ENCODE results near the gene TSPAN3. TPM values are rescaled to one million over a fixed set of nuclear protein-coding genes. Genes with fewer than 3 reads are reported as not detected.
A peak's percentile ranks its signal among the peaks of the same experiment; 100 is the strongest.

Gene TSPAN3
- total RNA-seq, 1 donor from 2014 or later: 292 TPM

DNA sequence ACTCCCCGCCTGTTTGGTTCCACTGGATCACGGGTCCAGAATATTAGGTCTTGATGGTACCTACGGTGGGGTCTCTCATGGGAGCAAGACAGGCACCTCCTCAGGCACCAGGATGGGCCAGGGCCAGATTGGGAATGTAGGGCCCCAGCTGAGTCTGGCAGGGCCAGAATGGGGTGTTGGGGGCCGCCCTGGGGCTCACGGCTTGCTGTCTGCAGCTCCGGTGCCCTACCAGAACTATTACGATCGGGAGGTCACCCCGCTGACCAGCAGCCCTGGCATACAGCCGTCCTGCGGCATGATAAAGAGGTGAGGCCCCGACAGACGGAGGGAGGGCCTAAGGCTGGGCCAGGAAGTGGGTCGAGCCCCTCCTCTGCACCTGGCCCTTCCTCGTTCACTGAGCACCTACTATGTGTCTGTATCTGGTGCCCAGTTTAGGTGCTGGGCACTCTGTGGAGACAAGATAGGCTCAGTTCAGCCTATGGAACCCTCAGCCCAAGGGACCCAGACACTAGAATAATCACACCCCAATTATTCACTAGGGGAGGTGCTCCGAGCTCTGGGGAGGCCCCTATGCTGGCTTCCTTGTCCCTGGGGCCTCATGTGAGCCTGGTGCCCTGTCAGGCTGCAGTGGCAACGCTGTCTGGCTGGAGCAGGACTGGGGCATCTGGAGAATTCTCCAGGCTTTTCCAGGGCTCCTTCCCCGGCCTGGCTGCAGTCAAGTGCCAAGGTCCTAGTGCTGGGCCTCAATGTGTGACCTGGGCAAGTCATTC, 38.1 kb downstream of the TSPAN3 start:
- H3K4me1 ChIP-seq: peaks cover 6% of the 10 kb centered on the region
- peak; percentile 34 for DNase-seq
- H3K27ac ChIP-seq: no peak overlapping the region
- peaks cover 20% of the 10 kb centered on the region for H3K36me3 ChIP-seq
- no peaks in the 10 kb centered on the region for H3K9me3 ChIP-seq
- no peak for ATAC-seq
- intact Hi-C loops (cut with DNase I): no loop called here
- H3K27me3 ChIP-seq (ENCODE audit: low read depth): no peaks in the 10 kb centered on the region
- H3K4me3 ChIP-seq: no peak overlapping the region
- TF ChIP-seq, protein P1, sequence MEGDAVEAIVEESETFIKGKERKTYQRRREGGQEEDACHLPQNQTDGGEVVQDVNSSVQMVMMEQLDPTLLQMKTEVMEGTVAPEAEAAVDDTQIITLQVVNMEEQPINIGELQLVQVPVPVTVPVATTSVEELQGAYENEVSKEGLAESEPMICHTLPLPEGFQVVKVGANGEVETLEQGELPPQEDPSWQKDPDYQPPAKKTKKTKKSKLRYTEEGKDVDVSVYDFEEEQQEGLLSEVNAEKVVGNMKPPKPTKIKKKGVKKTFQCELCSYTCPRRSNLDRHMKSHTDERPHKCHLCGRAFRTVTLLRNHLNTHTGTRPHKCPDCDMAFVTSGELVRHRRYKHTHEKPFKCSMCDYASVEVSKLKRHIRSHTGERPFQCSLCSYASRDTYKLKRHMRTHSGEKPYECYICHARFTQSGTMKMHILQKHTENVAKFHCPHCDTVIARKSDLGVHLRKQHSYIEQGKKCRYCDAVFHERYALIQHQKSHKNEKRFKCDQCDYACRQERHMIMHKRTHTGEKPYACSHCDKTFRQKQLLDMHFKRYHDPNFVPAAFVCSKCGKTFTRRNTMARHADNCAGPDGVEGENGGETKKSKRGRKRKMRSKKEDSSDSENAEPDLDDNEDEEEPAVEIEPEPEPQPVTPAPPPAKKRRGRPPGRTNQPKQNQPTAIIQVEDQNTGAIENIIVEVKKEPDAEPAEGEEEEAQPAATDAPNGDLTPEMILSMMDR (IDR thresholded peaks at IDR 0.05): no peak

DNA sequence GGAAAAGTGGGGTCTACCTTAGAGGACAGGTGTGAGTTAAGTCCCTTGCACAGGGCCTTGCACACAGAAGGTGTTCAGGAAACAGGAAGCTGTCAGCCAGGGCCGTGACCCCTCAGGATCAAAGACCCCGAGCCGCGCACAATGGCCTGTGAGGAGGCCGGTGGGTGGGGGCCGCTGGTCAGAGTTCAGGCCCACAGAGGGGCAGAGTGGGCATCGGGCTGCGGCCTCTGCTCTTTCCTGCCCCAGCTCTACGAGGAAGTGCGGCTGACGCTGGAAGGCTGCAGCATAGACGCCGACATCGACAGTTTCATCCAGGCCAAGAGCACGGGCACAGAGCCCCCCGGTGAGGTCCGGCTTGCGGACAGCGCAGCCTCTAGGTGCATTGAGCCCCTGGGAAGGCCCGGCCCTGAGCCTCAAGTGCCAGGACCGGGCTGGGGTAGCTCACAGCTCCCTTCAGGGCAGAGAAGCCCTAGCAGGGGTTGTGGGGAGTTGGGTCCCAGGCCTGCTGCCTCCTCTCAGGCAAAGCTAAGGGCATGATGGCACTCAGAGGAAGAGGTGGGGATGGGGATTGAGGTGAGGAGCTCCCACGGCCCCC, 38.8 kb downstream of the TSPAN3 start:
- no peak overlapping the region for H3K27ac ChIP-seq
- TF ChIP-seq, protein P1 (IDR thresholded peaks at IDR 0.05): no peak
- H3K9me3 ChIP-seq: no peaks in the 10 kb centered on the region
- intact Hi-C loops (cut with DNase I): no loop called here
- DNase-seq (peak; percentile 46), ATAC-seq (no peak)
- no peak overlapping the region for H3K4me3 ChIP-seq
- H3K27me3 ChIP-seq (ENCODE audit: low read depth): no peaks in the 10 kb centered on the region
- peaks cover 6% of the 10 kb centered on the region for H3K4me1 ChIP-seq
- peaks cover 20% of the 10 kb centered on the region for H3K36me3 ChIP-seq

DNA sequence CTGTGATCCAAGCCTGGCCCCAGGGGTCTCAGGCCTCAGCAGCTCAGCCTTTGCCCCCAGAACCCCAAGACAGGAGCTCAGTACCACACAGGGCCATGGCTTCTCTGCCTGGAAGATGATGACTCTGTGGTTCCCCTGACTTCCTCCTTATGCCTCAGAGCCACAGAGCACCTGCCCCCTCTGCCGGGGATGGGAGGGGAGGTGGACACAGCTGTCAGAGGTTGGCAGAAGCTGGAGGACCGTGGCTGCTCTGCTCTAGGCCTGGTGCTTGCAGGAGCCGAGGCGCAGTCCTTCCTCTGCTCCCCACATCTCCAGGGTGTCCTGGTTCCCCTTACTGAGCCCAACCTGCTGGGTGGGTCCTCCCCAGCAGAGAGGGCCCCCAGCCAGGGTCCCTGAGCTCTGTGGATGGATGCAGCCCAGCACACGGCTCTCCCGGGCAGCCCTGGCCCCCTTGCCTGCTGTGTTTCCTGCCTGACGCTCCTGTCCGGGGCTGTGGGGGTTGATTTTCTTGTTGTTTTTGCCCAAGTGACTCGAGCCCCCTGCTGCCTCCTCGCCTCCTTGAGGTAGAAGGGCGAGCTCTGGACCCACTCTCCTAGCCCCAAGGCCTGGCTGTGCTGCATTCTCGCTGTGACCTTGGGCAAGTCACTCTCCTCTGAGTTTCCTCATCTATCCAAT, 39.4 kb downstream of the TSPAN3 start:
- Histone ChIP-seq H3K36me3 (peaks cover 13% of the 10 kb centered on the region), H3K27me3 (ENCODE audit: low read depth) (no peaks in the 10 kb centered on the region), H3K4me1 (peaks cover 6% of the 10 kb centered on the region), H3K27ac (no peak overlapping the region), H3K9me3 (no peaks in the 10 kb centered on the region), H3K4me3 (no peak overlapping the region)
- DNase-seq (peak; percentile 39), ATAC-seq (no peak)
- intact Hi-C loops (cut with DNase I): no loop called here
- TF ChIP-seq, protein P1 (IDR thresholded peaks at IDR 0.05): no peak

DNA sequence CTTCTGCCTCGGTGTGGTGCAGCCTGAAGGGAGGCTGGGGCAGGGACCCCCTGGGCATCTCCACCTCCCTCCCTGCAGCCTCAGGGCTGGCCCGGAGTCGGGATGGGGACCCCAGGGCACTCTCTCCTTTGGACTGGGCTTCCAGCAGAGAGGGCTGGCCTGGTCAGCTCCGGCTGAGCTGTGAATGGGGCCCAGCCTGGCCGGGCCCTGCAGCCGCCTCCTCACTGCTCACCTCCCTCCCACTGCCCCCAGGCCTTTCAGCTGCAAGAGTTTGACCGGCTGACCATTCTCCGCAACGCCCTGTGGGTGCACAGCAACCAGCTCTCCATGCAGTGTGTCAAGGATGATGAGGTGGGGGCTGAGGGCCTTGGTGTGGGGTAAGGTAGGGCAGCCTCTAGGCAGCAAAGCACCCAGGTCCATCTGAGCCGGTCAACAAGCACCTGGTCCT, 40.0 kb downstream of the TSPAN3 start:
- peaks cover 6% of the 10 kb centered on the region for H3K4me1 ChIP-seq
- peaks cover 8% of the 10 kb centered on the region for H3K36me3 ChIP-seq
- ATAC-seq: no peak

More for the DNA sequence above, 40.0 kb downstream of the TSPAN3 start:
- Histone ChIP-seq H3K9me3 (no peaks in the 10 kb centered on the region), H3K27ac (no peak overlapping the region), H3K4me3 (no peak overlapping the region), H3K27me3 (ENCODE audit: low read depth) (no peaks in the 10 kb centered on the region)
- intact Hi-C loops (cut with DNase I): no loop called here
- DNase-seq: no peak
- TF ChIP-seq, protein P1 (IDR thresholded peaks at IDR 0.05): no peak

Measured in lower lobe of right lung (tissue), 2 donors.